GM15510 (cell line): Measurements from ENCODE around the gene LGR4.

Experiments
- POLR2A ChIP-seq: IDR thresholded peaks from 3 replicates; pipeline ENCODE4 v1.6.1; 2011; ENCODE audit warnings: borderline replicate concordance; ENCODE audit not compliant: insufficient read length; ENCODE audit errors: extremely low read depth

LGR4 gene

GRCh38 chr11:27371489-27371888 is 101.1 kb downstream of the LGR4 start:
- TF ChIP-seq POLR2A = no peak

GRCh38 chr11:27370374-27370773 is 102.2 kb downstream of the LGR4 start:
- no peak for TF ChIP-seq POLR2A

GRCh38 chr11:27367881-27368280 is 104.7 kb downstream of the LGR4 start:
- no peak for TF ChIP-seq POLR2A

GRCh38 chr11:27363576-27364117 is 108.9 kb downstream of the LGR4 start:
- TF ChIP-seq POLR2A = no peak

- TF ChIP-seq POLR2A = peak; percentile 53
Measured at GRCh38 chr11:27362749-27363575, 109.6 kb downstream of the LGR4 start, which contains the start of gene CCDC34. Gene CCDC34, minus strand, starts transcription at chr11:27363215. Its CDS starts 21 bp downstream, at chr11:27363194.

- TF ChIP-seq POLR2A = no peak
Measured at GRCh38 chr11:27361649-27362431, 110.8 kb downstream of the LGR4 start.

- no peak for TF ChIP-seq POLR2A
Measured at GRCh38 chr11:27358296-27358695, 114.3 kb downstream of the LGR4 start.

GRCh38 chr11:27357250-27357649 is 115.3 kb downstream of the LGR4 start:
- TF ChIP-seq POLR2A = no peak

DNA sequence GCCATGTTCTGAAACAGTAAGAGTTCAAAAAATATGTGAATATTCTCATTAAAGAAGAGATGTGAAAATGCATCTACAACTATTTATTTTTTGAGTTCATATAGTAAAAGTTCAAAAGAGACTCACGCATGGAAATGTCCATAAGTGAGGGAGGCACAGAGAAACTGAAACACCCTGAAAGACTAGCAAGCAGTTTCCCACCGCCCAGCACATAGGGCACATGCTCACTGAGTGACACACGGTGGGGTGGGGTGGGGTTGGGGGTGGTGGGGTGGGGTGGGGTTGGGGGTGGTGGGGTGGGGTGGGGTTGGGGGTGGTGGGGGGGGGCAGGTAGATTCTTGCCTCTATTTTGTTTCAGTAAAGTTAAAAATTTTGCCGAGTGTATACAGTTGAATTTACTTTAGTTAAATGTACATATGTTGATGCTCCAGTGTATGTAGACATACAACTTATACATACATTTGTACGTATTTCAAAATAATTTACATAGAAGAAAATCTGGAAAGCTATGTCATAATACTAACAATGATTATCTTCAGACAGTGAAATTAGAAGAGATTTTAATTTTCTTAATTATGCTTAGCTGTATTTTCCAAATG is 115.9 kb downstream of the LGR4 start:
- TF ChIP-seq POLR2A = no peak

DNA sequence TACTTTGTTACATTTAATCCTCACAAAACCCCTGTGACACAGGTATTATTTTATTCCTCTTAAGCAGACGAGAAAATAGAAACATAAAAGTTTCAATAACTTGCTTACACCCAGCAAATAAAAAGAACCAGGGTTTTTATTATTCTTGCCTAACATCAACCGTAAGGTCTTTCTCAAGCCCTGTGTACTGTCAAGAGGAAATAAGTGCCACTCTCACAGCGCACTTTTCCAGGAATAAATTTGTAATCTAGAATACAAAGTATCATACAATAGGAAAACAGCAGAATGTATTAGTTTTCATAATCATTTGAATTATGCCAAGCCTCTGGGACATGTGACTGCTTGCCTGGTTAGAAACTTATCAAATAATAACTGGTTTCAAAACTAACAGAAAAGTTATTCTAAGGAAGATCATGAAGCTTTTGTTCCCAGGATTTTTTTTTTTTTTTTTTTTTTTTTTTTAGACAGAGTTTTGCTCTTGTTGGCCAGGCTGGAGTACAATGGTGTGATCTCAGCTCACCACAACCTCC is 117.0 kb downstream of the LGR4 start:
- no peak for TF ChIP-seq POLR2A

DNA sequence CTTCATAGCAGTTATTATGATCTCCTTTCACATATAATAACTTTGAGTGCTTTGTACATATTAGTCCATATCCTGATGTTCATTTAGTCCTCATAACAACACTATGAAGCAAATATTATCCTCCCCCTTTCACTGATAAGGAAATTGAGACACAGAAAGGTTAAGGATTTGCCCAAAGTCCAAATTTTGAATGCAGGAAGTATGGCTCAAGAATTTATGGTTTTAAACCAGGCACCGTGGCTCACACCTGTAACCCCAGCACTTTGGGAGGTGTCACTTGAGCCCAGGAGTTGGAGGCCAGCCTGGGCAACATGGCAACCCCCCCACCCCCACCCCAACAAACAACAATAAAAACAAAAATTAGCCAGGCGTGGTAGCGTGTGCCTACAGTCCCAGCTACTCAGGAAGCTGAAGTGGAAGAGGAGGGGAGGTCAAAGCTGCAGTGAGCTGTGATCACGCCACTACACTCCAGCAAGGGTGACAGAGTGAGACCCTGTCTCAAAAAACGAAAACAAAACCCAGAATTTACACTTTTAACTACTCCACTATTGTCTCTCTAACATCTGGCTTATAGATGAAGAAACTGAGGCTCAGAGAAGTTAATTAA is 118.1 kb downstream of the LGR4 start:
- TF ChIP-seq POLR2A = no peak

- no peak for TF ChIP-seq POLR2A
Measured at GRCh38 chr11:27353593-27354358, 118.8 kb downstream of the LGR4 start.

- TF ChIP-seq POLR2A = no peak
Measured at GRCh38 chr11:27352781-27353180, 119.8 kb downstream of the LGR4 start.

DNA sequence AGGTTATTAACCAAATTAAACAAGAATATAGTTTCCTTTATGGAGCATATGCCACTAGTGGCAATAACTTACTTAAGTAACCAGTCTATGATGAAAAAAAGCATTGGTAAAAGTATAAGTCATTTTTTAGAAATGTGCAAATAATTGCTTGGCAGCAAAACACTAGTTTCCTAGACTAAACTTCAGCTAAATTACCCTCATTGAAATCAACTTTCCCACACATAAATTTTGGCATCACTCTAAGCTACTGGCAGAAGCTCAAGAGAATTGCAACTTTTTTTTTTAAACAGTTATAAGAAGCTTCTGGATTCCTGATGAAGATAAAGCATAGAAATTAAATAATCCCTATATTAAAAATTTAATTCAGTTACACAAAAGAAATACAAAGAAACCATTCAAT is 122.1 kb downstream of the LGR4 start:
- no peak for TF ChIP-seq POLR2A
